H4 (cell line): ENCODE measurements around the gene MRAS. TPM values are rescaled to one million over a fixed set of nuclear protein-coding genes. Genes with fewer than 3 reads are reported as not detected.
A peak's percentile ranks its signal among the peaks of the same experiment; 100 is the strongest.
"Not testable (repeated sequence)": the region's sequence is repeated elsewhere in the genome, so short reads cannot be mapped to it uniquely, and the experiment has no call there.

ENCODE experiments used
- DNase-seq: peaks from one replicate; pipeline ENCODE4 v3.0.0-alpha.2; 2015; ENCODE audit warnings: low spot score
- total RNA-seq: library from RNA; depleted of rRNA; stranded (reverse); fragments of >200 nt; shearing (Covaris generic); gene quantifications from 2 replicates; pipeline ENCODE4 v1.2.3, GENCODE V29; 2014

The MRAS gene
- total RNA-seq, 1 experiment from 2014 or later = 9.4 TPM

DNA sequence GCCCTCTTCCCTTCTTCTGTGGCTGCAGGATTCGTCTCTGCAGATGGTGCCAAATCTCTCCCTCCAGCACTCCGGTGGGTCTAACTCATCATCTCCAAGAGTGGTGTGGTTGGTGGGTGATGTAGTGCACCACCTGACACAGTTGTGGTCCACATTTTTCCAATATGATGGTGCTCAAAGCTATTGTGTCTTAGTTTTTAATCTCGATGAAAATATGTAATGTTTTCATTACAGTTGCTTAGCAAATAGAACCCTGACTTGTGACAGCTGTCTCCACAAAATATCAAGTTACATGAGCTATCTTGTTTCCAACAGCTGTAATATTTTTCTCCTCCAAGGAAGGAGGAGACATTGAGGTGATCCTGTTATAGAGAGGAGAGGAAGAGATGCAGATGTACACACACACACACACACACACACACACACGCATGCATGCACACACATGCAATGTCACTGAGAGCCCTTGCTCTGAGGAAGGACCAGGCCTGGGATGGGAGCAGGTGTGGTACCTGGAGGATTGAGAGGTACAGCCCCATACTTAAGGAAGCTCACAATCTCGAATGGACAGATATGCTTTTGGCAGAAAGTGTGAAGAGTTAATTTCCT lies 70.3 kb downstream of the MRAS start:
- DNase-seq = no peak

DNA sequence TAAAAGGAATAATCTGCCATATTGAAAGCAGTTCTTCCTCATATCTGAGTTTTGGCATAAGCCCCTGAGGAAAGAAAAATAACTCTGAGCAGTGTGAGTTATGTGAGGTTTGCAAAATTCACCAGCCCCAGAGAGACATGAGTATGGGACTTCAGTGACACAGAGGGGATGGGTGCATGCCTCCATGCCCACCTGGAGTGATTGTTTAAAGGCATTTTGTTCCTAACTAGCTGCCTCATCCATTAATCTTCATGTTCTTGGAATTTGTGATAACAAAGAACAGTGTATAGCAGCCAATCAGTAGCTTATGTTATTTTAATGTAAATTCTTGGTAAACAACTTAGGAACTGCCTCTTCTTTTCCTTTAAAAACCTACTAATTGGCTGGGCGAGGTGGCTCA lies 74.9 kb downstream of the MRAS start:
- DNase-seq = no peak

DNA sequence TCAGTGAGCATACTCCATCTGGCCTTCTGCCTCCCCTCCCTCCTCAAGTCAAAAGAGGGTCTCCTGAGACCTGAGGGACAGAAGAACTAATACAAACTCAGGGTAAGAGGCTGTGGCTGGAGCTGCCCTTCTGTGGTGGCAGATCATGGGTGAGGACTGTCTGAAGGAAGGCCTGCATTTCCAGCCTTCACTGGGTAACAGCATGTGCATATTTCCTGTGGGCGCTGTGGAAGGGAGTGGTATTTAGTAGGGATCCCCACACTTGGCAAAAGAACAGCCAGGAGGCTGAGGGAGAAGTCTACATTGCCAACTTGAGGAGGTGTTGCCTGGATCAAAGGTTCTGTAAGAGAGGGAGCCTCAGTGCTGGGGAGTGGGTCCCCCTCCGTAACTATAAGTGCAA lies 75.9 kb downstream of the MRAS start:
- DNase-seq = no peak

DNA sequence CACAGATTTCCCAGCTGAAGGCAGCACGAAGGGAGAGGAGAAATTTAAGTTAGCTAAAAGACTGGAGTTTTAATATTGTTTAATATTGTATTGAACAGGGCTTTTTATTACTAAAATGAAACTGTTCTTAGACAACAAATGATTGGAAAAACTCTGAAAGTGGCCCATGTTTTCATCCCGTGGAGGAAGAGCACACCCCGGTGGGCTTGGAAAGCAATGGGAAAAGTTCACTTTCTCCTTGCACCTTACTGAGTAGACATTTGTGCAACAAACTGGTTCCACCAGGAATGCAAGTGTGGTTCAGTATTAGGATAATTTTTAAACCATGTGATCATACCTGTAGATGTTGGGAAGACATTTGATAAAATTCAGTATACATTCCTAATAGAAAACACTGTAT lies 77.8 kb downstream of the MRAS start:
- DNase-seq = no peak

DNA sequence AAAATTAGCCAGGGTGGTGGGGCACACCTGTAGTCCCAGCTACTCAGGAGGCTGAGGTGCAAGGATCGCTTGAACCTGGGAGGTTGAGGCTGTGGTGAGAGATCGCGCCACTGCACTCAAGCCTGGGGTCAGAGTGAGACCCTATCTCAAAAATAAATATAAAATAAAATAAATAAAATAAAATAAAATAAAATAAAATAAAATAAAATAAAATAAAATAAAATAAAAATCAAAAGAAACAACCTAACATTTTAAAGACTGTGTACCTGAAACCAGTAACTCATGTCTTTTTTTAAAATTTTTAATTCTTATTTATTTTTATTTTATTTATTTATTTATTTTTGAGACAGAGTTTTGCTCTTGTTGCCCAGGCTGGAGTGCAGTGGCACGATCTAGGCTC lies 78.4 kb downstream of the MRAS start:
- DNase-seq = not testable (repeated sequence)

DNA sequence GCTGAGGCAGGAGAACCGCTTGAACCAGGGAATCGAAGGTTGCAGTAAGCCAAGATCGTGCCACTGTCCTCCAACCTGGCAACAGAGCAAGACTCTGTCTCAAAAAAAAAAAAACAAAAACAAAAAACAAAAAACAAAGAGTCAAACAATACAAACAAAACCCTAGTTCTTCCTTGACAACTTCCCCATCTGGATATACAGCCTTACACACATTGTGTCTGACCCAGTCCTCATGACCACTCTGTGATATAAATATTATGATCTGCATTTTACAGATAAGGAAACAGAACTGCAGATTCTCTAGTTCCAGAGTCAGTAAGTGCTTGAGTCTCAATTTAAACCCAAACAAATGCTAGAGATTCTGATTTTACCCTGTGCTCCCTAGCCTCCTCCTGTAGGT lies 81.3 kb downstream of the MRAS start:
- DNase-seq = no peak

DNA sequence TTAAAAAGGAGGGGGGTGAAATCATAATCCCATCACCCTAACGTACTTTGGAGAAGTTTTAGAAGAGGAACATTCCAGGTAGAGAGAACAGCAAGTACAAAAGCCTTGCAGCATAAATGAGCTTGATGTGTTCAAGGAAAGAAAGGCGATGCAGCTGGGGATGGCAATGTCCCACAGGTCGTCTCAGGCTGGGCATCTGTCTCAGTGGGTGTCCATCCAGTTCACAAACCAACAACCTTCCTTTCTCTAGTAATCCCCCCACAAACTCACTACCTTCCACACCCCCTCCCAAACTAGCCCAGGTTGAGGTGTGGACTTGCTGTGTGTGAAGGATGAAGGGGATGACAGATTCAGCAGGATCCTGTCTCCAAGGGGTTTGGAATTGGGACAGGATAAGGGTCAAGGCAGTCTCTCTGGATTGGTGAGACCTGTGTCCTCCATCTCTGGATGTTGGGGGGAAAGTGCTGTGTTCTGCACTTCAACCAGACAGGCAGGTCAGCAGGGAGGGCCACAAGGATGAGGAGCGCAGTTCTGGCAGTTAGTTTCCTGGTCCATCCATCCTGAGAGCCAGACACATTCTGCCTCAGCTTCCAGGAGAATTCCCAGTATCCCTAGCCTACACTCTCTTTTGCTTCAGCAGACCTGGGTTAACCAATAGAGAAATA lies 84.3 kb downstream of the MRAS start:
- DNase-seq = no peak

DNA sequence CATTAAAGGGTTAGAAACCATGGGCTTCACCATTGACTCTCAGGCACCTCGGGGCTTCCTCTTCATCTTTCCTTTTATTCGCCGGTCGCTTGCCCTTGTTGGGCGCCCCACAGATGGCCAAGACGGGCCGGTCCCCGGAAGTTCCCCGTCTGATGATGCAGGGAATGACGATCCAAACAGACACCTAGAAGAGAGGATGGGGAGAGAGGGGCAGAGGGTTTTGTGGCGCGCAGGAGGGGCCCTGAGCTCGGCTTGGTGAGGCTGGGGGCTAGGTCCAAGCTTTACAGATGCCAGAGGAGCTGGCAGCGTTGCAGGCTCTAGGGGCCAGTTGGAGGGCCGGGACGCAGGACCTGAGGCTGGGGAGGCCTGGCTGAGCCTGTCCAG lies 85.5 kb downstream of the MRAS start:
- no peak for DNase-seq

DNA sequence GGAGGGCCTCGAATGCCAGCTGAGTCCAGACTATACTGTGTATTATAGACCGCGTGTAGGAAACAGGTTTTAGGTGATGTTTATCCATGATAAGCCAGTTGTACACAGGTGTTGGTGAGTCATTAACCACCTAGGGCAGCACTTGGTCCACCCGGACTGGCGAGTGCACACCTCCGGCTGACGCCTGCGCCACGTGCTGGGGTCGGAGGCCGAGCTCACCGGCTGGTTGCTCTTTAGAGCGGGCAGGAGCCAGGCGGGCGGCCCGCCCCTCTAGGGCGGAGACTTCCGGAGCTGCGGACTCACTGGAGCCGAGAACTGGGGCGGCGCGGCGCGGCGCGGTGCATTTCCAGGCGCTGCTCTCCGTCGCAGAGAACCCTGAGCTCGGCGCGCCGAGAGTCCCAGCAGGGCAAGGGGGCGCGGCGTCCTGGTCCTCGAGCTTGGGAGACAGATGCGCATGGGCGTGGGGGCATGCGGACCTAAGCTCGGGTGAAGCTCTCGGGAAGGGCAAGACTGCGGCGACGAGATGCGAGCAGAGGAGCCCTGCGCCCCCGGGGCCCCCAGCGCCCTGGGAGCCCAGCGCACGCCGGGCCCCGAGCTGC lies 86.0 kb downstream of the MRAS start, which contains the start of gene ESYT3:
ESYT3 (plus strand) TSS at position 341 of the 599 bp plus-strand sequence; CDS start at position 524, 183 bp downstream.
- no peak for DNase-seq

DNA sequence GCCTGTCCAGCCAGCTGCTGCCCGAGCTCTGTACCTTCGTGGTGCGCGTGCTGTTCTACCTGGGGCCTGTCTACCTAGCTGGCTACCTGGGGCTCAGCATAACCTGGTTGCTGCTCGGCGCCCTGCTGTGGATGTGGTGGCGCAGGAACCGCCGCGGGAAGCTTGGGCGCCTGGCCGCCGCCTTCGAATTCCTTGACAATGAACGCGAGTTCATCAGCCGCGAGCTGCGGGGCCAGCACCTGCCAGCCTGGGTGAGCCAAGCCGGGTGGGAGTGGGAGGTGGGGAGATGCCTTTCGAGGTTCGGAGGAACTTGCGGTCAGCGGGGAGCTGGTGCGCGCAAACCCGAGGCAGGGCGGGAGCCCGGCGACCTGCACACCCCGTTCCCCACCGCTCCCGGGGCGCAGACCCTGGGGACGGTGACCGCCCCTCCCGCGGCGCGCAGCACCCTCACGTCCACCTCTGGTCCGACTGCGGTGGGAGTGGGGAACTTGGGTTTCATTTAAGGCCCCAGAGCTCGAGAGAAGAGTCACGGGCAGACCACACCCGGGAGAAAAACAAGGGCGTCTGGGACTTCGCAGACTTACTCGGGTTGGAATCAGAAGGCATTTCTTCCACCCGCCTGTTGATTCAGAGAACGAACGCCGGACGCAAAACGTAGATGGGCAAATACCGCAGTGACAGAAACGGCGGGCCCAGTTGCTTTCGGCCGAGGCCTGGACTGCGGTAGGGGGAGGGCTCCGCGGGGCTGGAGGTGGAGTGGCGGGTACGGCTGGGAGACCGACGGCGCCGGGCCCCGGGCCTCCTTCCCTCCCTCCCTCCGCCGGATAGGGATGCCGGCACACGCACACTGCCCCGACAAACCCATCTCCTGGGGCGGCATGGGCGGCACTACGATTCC lies 86.7 kb downstream of the MRAS start:
- DNase-seq = no peak

DNA sequence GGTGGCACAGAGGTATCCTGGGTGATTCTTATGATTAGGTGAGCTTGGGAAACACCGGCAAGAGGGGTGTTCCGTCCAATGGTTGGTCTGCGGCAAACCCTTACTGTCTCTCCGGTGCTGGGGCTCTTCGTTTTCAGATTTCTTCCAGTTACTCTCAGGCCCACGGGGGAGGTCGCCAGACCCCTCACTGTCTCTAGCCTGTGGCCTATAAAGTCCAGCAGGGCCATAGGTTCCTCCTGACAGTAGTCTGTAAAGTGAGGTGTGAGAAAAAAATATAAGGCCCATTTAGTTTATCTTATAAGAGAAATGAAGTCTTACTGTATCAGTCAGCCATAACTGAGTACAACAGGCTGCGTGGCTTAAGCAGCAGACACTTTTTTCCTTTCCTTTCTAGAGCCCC lies 87.5 kb downstream of the MRAS start:
- DNase-seq = no peak

DNA sequence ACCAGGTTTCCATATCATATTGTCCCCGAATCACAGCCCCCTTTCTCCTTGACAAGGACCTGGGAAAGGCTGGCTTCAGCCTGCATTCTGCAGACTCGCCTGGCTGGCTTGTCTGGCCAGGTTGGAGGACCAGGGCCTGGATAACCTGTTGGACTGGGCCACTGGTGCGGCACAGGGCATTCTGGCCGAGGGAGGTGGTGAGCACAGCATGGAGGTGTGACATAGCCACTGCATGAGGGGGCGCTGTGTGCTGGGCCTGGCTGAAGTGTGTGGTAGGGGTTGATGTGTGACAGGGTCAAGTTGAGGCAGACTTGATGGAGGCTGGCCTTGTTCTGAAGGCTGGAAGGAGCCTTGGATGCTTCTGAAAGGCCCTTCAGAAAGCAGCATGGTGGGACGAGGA lies 88.9 kb downstream of the MRAS start:
- DNase-seq = no peak

DNA sequence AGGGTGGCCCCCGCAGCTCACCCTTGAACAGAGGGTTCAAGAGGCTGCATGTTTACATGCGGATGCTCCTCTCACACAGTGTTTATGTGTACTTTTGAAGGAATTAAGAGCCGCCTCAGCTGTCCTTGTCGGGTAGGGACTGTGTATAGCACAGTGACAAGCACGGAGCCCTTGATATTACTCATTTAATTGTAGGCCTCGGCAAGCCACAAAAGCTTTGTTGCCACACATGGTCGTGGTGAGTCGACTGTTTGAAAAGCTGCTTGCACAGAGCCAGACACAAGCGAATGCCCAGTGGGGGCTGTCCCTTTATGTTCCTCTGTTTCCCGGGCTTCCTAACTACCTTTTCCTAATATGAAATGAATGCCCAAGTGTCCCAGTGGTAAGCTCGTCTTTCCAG lies 90.5 kb downstream of the MRAS start:
- DNase-seq = peak; percentile 77

DNA sequence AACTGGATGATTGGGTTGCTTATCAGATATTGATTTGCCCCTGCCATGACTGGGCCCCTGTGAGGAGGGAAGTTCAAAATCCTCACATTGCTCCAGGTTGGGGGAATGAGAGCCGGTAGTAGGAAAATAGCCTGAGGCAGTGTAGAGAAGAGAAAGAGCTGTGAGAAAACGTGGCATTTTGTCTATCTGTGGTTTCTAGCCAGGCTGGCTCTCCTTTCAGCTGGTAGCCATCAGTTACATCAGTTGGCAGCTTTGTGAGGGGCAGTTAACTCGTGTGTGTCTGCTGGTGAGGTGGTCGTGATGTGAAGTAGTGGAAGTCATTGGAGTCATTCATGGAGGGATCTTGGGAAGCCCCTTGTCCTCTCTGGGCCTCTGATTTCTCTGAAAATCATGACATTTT lies 91.3 kb downstream of the MRAS start:
- peak; percentile 56 for DNase-seq

DNA sequence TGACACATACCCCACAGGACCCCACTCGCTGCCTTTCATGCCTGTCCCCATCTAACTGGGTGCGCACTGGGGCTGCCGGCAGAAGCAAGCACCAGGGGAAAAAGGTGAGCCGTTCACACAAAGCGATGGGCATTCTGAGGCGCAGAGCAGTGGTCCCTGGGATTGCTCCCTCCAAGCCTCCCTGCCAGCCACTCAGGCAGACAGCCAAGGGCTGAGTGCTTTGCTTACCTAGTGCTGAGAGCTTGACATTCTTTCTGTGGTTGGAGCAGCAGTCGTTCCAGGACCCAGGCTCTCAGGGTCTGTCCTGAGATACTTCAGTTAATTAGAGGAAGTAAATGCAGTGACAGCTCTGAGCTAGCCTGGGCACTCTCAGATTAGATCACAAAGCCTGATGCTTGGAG lies 91.7 kb downstream of the MRAS start:
- peak; percentile 81 for DNase-seq

DNA sequence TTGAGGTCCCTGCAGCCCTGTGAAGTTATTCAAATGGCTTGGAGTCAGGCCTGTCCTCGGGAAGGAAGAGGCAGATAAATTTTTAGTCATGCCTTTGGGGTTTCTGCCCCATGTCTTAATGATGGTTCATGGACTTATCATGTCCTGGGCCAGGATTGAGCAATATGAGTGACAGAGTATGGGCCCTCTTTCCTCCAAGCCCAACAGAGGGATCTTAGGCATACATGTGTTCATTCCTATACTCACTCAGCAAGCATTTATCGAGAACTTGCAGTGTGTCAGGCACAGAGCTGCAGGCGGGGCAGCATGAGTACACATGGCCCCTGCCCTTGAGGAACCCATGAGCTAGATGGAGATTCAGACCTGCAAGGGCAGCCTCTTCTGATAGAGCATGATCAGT lies 92.2 kb downstream of the MRAS start:
- no peak for DNase-seq

DNA sequence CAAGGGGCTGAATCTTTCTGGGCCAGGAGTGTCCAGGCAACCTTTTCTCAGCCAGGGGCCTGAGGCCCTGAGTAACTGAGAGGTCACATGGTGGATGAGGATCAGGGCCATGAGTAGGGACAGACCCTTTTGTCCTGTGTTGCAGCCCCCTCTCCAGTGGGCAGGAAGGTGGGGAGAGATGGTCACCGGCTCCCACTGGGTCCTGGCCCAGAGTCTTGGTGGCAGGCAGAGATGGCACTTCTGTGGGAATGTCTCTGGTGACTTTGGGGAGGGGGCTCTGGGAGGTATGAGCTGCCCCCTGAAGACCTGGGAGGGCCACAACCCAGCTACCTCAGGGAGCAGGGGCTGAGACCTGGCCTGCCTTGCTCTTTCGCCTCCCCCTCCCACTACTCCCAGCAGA lies 92.9 kb downstream of the MRAS start:
- no peak for DNase-seq

DNA sequence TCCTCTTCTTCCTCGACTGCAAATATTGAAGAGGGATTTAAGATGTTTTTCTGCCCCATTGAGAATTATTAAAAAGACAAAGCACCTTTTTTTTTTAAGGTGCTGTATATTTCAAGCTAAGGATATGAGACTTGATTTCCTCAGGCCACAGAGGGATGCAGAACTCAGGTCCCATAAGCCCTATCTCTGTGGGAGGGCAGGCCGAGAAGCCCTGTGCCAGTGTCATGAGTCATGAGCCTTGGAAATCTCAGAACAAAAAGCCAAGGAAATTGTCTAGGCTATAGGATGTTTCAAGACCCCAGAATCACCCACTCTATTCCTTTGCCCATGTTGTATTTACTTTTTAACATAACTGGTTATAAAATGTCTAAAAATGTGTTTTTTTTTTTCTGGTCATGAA lies 93.4 kb downstream of the MRAS start:
- no peak for DNase-seq

DNA sequence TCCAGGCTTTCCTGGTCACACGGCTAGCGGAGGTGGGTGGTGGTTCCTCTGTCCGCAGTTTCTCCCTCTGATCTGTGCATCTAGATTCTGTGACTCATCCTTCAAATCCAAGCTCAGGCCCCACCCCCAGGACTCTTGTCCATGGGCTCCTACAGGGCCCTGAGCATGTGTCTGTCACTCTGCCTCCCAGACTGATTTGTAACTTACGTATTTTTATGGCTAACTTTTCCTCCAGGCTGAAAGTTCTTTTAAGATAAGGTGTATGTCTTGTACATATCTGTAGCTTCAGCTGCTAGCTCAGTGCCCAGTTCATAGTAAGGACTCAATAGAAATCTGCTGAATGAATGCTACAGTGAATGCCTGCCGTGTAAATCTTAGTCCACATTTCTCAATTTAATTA lies 94.1 kb downstream of the MRAS start:
- peak; percentile 66 for DNase-seq

DNA sequence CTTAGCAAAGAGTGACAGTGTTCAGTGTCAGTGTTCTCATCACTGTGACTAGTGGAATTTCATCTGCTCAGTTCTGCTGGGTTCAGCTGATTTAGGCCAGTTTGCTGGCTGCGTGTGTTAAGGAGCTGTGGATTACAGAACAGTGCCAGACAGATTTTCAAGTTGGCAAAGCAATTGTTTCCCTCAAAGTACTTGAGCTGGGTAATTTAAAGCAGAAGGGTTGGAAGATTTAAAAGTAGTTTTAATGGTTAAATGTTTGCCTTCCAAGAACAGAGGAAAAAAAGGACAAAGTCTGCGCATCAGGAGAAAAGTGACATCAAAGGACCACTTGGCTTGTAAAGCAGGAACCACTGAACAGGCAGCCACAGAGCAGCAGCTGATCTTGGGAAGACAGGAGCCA lies 94.7 kb downstream of the MRAS start:
- no peak for DNase-seq

DNA sequence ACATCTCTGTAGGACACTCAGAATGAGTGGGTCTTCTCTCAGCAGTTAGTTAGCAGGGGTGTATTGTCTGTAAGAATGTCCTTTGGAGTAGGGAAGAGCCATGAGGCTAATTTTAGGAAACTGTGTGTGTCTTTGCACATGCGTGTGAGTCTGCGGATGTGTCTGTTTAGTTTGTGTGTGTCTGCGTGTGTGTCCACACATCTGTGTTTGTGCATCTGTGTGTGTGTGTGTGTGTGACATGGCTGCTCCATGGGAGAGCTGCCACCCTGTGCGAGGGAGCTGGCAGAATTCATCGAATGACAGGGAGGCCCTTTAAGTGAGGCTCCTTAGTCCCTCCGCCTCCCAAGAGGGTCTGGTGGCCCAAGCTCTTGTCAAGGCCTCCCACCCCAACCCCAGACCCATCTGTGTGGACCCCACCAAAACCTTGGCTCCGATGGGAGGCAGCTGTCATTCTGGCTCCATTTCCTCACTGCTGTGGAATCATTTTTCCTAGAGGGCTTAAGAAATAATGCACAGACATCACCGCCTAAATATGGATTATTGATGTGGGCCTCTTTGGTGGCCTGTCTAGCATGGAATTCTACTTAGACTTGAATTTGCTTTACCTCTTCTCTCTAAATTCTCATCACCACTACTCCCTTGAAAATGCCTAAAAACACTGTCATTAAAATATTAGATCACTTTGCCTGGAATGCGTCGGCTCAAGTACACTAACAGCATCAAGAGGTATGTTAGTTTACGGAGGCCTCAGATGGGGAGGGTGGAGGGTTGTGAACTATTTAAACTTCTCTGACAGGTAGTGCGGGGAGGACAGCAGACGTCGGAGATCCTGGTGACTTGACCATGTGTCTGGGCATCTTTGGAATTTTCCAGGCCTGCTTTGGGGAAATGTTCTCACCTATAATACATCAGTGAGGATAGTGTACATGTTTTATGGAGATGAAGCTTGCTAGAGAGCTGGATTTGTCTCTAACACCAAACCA lies 95.4 kb downstream of the MRAS start:
- DNase-seq = no peak
